Duodenal mucosa (tissue), 2 donors: ENCODE measurements around the gene SLC10A1.

Source experiments
- H3K27ac ChIP-seq: one replicate; pipeline ENCODE4 v1.7.0; 2013; ENCODE audit warnings: low read depth, low read length
- H3K27me3 ChIP-seq, 2 donors: one replicate each; pipeline ENCODE4 v1.7.0; 2013; ENCODE audit warnings: low read length in 2 of 2, control low read depth in 1 of 2; ENCODE audit not compliant: insufficient read depth in 2 of 2, control insufficient read depth in 1 of 2
- H3K36me3 ChIP-seq, 2 donors: one replicate each; pipeline ENCODE4 v1.7.0; 2013; ENCODE audit warnings: low read length in 2 of 2, control low read depth in 1 of 2; ENCODE audit not compliant: insufficient read depth in 2 of 2, control insufficient read depth in 1 of 2
- H3K4me1 ChIP-seq, 2 donors: one replicate each; pipeline ENCODE4 v1.7.0; 2013; ENCODE audit warnings: low read length in 2 of 2, control low read depth in 1 of 2; ENCODE audit not compliant: insufficient read depth in 2 of 2, control insufficient read depth in 1 of 2
- H3K4me3 ChIP-seq, 2 donors: one replicate each; pipeline ENCODE4 v1.7.0; 2013; ENCODE audit warnings: low read length in 2 of 2, low read depth in 1 of 2
- H3K9ac ChIP-seq, 2 donors: one replicate each; pipeline ENCODE4 v1.7.0; 2013; ENCODE audit warnings: low read length in 2 of 2, low read depth in 1 of 2
- H3K9me3 ChIP-seq, 2 donors: one replicate each; pipeline ENCODE4 v1.7.0; 2013; ENCODE audit warnings: low read length in 2 of 2, control low read depth in 1 of 2; ENCODE audit not compliant: control insufficient read depth in 1 of 2

Gene SLC10A1

GRCh38 chr14:69792887-69793421 is 4.1 kb downstream of the SLC10A1 start:
- H3K4me1 ChIP-seq = peaks cover 11 to 12% of the 10 kb centered on the region in 2 donors
- H3K4me3 ChIP-seq = no peak overlapping the region
- H3K9me3 ChIP-seq = no peaks in the 10 kb centered on the region
- no peaks in the 10 kb centered on the region for H3K27me3 ChIP-seq
- no peaks in the 10 kb centered on the region for H3K36me3 ChIP-seq
- no peak overlapping the region for H3K27ac ChIP-seq
- H3K9ac ChIP-seq = no peak overlapping the region

GRCh38 chr14:69789118-69789640 is 7.9 kb downstream of the SLC10A1 start:
- Histone ChIP-seq H3K27ac (no peak overlapping the region), H3K9me3 (no peaks in the 10 kb centered on the region), H3K4me3 (no peak overlapping the region), H3K4me1 (no peaks in the 10 kb centered on the region), H3K36me3 (peaks cover 5 to 8% of the 10 kb centered on the region in 2 donors), H3K27me3 (no peaks in the 10 kb centered on the region), H3K9ac (no peak overlapping the region)

- Histone ChIP-seq H3K27ac (no peak overlapping the region), H3K36me3 (peaks cover 5 to 12% of the 10 kb centered on the region in 2 donors), H3K9ac (no peak overlapping the region), H3K27me3 (no peaks in the 10 kb centered on the region), H3K4me3 (no peak overlapping the region), H3K9me3 (no peaks in the 10 kb centered on the region), H3K4me1 (no peaks in the 10 kb centered on the region)
Measured at GRCh38 chr14:69786603-69787002, 10.4 kb downstream of the SLC10A1 start.

- no peak overlapping the region for H3K27ac ChIP-seq
- no peaks in the 10 kb centered on the region for H3K9me3 ChIP-seq
- peaks cover 14 to 22% of the 10 kb centered on the region in 2 donors for H3K36me3 ChIP-seq
- no peak overlapping the region for H3K9ac ChIP-seq
- no peaks in the 10 kb centered on the region for H3K27me3 ChIP-seq
- H3K4me1 ChIP-seq = no peaks in the 10 kb centered on the region
- H3K4me3 ChIP-seq = no peak overlapping the region
Measured at GRCh38 chr14:69784942-69785341, 12.1 kb downstream of the SLC10A1 start.

GRCh38 chr14:69780952-69781351 is 16.1 kb downstream of the SLC10A1 start:
- no peak overlapping the region for H3K27ac ChIP-seq
- no peak overlapping the region for H3K4me3 ChIP-seq
- no peaks in the 10 kb centered on the region for H3K9me3 ChIP-seq
- H3K27me3 ChIP-seq = no peaks in the 10 kb centered on the region
- no peak overlapping the region for H3K9ac ChIP-seq
- H3K4me1 ChIP-seq = no peaks in the 10 kb centered on the region
- H3K36me3 ChIP-seq = peaks cover 38 to 49% of the 10 kb centered on the region in 2 donors

GRCh38 chr14:69780092-69780491 is 16.9 kb downstream of the SLC10A1 start:
- H3K27ac ChIP-seq = no peak overlapping the region
- peaks cover 38 to 55% of the 10 kb centered on the region in 2 donors for H3K36me3 ChIP-seq
- no peak overlapping the region for H3K4me3 ChIP-seq
- no peaks in the 10 kb centered on the region for H3K27me3 ChIP-seq
- H3K4me1 ChIP-seq = no peaks in the 10 kb centered on the region
- no peak overlapping the region for H3K9ac ChIP-seq
- no peaks in the 10 kb centered on the region for H3K9me3 ChIP-seq

GRCh38 chr14:69779088-69779487 is 18.0 kb downstream of the SLC10A1 start:
- H3K4me3 ChIP-seq = no peak overlapping the region
- H3K9ac ChIP-seq = no peak overlapping the region
- H3K27me3 ChIP-seq = no peaks in the 10 kb centered on the region
- H3K9me3 ChIP-seq = no peaks in the 10 kb centered on the region
- H3K36me3 ChIP-seq = peaks cover 38 to 65% of the 10 kb centered on the region in 2 donors
- H3K4me1 ChIP-seq = no peaks in the 10 kb centered on the region
- H3K27ac ChIP-seq = no peak overlapping the region

GRCh38 chr14:69776875-69777453 is 20.1 kb downstream of the SLC10A1 start:
- Histone ChIP-seq H3K9ac (no peak overlapping the region), H3K4me3 (no peak overlapping the region), H3K27ac (no peak overlapping the region), H3K4me1 (no peaks in the 10 kb centered on the region), H3K9me3 (no peaks in the 10 kb centered on the region), H3K36me3 (peaks cover 51 to 85% of the 10 kb centered on the region in 2 donors), H3K27me3 (no peaks in the 10 kb centered on the region)

GRCh38 chr14:69775012-69775411 is 22.0 kb downstream of the SLC10A1 start:
- no peaks in the 10 kb centered on the region for H3K9me3 ChIP-seq
- peaks cover 3 to 13% of the 10 kb centered on the region in 2 donors for H3K4me1 ChIP-seq
- H3K36me3 ChIP-seq = peaks cover 61 to 91% of the 10 kb centered on the region in 2 donors
- H3K4me3 ChIP-seq = no peak overlapping the region
- no peak overlapping the region for H3K9ac ChIP-seq
- no peaks in the 10 kb centered on the region for H3K27me3 ChIP-seq
- no peak overlapping the region for H3K27ac ChIP-seq

- Histone ChIP-seq H3K4me1 (peaks cover 14 to 24% of the 10 kb centered on the region in 2 donors), H3K27ac (no peak overlapping the region), H3K36me3 (peaks cover 62 to 93% of the 10 kb centered on the region in 2 donors), H3K4me3 (no peak overlapping the region), H3K27me3 (no peaks in the 10 kb centered on the region), H3K9ac (no peak overlapping the region), H3K9me3 (no peaks in the 10 kb centered on the region)
Measured at GRCh38 chr14:69773571-69774276, 23.3 kb downstream of the SLC10A1 start.
